HG03565 (cell line): ENCODE data around the gene DHDH.
"Not testable (repeated sequence)": the region's sequence is repeated elsewhere in the genome, so short reads cannot be mapped to it uniquely, and the experiment has no call there.

Source experiments
- ATAC-seq: cut with Tn5 transposase; IDR thresholded peaks from one replicate; pipeline ENCODE4 v1.9.1; 2021; ENCODE audit warnings: mild to moderate bottlenecking, moderate library complexity; ENCODE audit not compliant: unreplicated experiment

Gene DHDH

GRCh38 chr19:48933382-48933932, at the start of gene DHDH:
TSS of gene DHDH (plus strand) at chr19:48933699. CDS start at chr19:48933722, 23 bp downstream.
- ATAC-seq: no peak

GRCh38 chr19:48883726-48884125, 49.8 kb upstream of the DHDH start:
- no peak for ATAC-seq

DNA sequence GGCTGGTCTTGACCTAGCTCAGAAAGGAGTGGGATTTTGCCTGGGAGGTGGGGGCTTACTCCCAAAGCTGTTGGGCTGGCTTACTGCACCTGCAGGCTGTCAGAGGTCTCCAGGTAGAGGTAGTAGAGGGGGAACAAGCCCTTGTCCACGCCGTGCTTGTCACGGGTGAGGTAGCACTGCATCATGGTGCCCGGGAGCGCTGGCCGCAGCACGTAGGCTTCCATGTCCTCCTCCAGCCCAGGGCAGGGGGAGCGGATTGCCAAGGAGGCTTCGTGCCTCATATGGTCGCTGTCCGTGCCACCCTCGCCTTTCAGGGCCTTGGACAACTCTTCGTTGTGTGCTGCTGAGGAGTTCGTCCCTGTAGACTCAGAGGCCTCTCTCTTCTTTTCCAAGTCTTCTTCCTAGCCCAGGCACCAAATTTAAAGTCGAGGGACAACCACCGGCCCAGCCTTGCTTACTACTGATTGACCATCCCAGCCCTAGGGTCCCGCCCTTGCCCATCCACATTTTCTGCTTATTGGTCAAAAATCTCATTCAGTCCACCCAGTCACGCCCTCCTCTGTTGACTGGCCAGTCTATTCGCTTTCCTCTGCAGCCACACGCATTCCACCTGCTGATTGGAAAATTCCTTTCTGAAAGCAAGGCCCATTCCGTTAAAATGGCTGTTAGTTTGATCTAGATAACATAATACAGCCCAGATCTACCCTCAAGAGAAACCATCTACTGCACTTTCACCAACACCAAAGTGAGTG, 45.5 kb upstream of the DHDH start:
- no peak for ATAC-seq

GRCh38 chr19:48889496-48889895, 44.0 kb upstream of the DHDH start:
- not testable (repeated sequence) for ATAC-seq

GRCh38 chr19:48890551-48890950, 42.9 kb upstream of the DHDH start:
- no peak for ATAC-seq

- ATAC-seq: no peak
These were observed 38.3 kb upstream of the DHDH start for GRCh38 chr19:48895226-48895625.

DNA sequence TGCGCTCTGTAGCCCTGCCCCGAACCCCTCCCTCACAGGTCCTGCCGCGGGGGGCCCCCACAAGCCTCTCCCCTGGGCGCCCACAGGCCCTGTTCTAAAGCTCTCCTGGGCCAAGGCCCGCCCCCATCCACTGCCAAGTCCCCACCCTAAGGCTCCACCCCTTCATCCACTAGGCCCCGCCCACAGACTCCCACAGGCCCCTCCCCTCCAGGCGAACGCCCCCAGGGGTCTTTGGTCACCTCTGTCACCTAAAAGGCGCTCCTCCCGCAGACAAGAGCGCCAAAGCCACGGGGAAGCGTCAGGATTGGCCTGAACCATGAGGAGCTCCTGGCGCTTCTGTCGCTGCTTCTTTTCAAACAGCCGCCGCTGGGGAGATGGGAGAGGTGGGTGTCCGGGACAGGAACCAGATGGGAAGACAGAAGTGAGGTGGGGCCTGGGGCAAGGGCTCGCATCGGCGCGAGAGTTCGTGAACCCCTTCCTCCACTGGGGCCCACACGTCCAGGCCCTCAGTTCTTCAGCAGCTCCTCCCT, 37.2 kb upstream of the DHDH start:
- no peak for ATAC-seq

DNA sequence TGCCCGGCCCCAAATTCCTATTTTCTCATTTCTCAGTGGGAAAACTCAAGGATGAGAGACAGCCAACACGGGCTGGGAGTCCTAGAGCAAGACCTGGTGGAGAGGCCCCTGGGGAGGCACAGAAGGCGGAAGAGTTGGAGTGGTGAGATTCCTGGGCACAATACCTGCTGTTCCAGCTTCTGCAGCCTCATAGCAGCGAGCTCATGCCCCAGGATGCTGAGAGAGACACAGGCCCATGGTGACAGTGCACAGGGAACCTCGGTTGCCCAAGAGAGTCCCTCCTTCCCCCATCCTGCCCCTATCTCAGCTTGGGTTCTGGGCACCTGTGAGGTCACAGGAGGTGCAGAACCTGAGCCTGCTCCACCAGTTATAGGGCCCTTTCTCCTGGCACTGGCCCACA, 36.3 kb upstream of the DHDH start:
- ATAC-seq: no peak

GRCh38 chr19:48899386-48899749, 34.1 kb upstream of the DHDH start:
- ATAC-seq: not testable (repeated sequence)

DNA sequence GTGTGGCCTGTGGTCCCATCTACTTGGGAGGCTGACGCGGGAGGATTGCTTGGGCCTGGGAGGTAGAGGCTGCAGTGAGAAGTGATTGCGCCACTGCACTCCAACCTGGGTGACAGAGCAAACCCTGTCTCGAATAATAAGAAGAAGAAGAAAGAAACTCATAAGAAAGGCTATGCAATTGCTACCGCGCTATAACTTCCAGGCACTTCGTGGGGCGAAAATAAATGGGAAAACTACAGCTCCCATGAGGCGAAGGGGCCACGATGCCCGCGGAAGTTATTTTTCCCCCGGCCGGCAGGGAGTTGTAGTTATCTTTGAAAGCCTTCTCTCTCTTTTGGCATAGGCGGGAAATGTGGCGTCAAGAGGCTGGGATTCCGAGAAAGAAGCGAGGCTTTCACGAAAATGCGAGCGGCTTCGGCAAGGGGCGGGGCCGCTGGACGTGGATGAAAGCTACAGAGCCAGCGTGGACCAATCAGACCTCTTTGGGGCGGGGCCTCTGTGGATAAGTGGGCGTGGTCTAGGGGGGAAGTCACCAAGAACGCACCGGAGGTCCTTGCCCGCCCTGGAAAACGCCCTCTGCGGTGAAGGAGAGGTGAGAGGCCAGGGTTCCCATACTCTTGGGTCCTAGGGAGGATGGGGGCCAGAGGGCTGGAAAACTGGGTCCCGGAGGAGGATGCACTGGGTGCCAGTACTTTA, 33.6 kb upstream of the DHDH start, which contains the start of gene NUCB1:
TSS of gene NUCB1 (plus strand) at position 532 of the 696 bp plus-strand sequence. CDS start 485 bp downstream, outside the sequence.
- peak; percentile 74 for ATAC-seq

- ATAC-seq: no peak
These were observed 32.8 kb upstream of the DHDH start for GRCh38 chr19:48900477-48901406.

GRCh38 chr19:48902291-48902690, 31.2 kb upstream of the DHDH start:
- not testable (repeated sequence) for ATAC-seq

- ATAC-seq: not testable (repeated sequence)
These were observed 29.7 kb upstream of the DHDH start for GRCh38 chr19:48903788-48904187.

DNA sequence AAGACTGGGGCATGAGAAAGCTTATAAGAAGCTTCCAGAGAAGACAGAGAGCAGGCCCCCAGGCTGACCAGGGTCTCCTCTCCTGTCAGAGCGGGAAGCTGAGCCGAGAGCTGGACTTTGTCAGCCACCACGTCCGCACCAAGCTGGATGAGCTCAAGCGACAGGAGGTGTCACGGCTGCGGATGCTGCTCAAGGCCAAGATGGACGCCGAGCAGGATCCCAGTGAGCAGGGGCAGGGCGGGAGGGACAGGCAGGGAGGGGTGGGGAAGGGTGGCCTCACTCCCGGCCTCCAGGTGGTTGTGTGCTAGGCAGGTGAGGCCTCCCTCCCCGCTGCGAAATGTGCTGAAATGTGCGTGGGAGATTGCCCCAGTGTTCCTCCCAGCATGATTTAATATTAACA, 27.8 kb upstream of the DHDH start:
- ATAC-seq: no peak

DNA sequence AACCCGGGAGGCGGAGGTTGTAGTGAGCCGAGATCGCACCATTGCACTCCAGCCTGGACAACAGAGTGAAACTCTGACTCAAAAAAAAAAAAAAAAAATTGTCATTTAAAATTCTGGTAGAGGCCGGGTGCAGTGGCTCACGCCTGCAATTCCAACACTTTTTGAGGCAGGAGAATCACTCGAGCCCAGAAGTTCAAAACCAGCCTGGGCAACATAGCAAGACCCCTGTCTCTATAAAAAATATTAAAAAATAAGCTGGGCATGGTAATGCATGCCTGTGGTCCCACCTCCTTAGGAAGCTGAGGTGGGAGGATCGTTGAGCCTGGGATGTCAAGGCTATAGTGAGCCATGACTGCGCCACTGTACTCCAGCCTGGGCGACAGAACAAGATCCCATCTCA, 27.2 kb upstream of the DHDH start:
- no peak for ATAC-seq

DNA sequence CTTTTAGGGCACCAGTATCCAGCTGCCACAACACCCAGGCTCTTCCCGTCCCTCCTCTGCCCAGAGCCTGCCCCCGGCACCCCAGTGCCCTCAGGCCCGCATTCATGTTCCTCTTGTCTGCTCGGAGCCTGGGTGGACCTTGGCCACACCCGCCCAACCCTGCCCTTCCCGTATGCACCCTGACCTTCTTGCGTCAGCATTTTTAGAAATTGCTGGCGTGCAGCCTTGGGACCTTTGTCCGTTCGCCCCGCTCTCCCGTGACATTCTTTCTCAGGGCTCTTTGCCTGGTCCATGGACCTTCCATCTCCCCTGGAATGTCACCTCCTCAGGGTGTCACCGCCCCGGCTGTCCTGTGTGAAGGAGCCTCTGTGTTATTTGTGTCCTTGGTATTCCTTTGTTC, 25.8 kb upstream of the DHDH start:
- no peak for ATAC-seq

- ATAC-seq: not testable (repeated sequence)
These were observed 23.9 kb upstream of the DHDH start for GRCh38 chr19:48909424-48910077.

DNA sequence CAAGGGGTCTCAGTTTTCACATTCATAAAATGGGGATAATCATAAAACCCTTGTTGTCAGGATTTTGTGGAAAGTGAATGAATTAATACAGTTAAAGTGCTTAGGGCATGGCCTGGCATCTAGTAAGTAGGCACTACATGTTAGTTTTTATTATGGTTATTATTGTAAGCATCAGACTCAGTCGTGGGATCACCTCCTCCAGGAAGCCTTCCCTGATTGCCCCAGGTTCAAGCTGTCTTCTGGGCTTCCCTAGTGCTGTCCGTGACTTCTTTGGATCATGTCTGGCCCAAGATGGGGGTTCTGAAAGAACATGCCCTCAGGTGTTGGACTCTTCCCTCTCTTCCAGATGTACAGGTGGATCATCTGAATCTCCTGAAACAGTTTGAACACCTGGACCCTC, 22.7 kb upstream of the DHDH start:
- ATAC-seq: no peak

GRCh38 chr19:48913114-48913889, 20.2 kb upstream of the DHDH start:
- no peak for ATAC-seq
